ENCODE results near the gene SELP.

- no peak for TF ChIP-seq CTCF (conservative IDR thresholded peaks at IDR 0.05; ENCODE audit: low read length)
- no peak for TF ChIP-seq EZH2phosphoT487 (IDR thresholded peaks at IDR 0.05; ENCODE audit: borderline replicate concordance)
Observed at GRCh38 chr1:169576935-169577331, 53.0 kb downstream of the SELP start.
